HEK293T (cell line): ENCODE measurements around the gene CDRT4.

Experiments
- ARNT ChIP-seq: fragments of 450-650 bp; IDR thresholded peaks from 2 replicates; pipeline ENCODE4 v1.6.1; 2017; ENCODE audit warnings: mild to moderate bottlenecking
- CTBP1 ChIP-seq: fragments of 450-650 bp; IDR thresholded peaks from 2 replicates; pipeline ENCODE4 v1.6.1; 2016; ENCODE audit warnings: borderline replicate concordance
- FOXK2 ChIP-seq: fragments of 450-650 bp; IDR thresholded peaks from 2 replicates; pipeline ENCODE4 v1.6.1; 2016; ENCODE audit warnings: mild to moderate bottlenecking
- FOXM1 ChIP-seq: fragments of 450-650 bp; IDR thresholded peaks from 2 replicates; pipeline ENCODE4 v1.6.1; 2017; ENCODE audit warnings: mild to moderate bottlenecking, borderline replicate concordance
- HDGF ChIP-seq: fragments of 450-650 bp; IDR thresholded peaks from 2 replicates; pipeline ENCODE4 v1.6.1; 2017; ENCODE audit warnings: antibody characterized with exemption, borderline replicate concordance

DNA sequence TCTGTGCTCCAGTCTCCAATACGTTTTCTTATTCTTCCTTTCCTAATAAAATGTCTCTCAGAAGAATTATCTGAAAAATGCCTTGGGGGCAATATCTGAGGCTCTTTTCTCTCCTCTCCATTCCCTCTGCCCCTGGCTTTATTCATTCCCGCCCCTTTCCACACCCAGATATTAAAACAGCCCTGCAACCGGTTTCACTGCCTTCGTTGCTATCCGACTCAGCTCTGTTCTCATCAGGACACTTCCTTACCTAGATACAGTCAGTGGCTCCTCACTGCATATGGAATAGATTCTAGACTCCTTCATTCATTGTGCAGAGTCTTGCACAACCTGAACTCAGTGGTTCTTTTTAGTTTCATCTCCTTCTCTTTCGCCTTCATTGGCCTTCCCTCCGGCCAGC lies 74.0 kb downstream of the CDRT4 start:
- TF ChIP-seq FOXK2 (no peak), HDGF (no peak), CTBP1 (no peak), FOXM1 (no peak), ARNT (no peak)
